G401.6 (cell line): ENCODE results near the gene VAV1.
A peak's percentile ranks its signal among the peaks of the same experiment; 100 is the strongest.
"Not testable (repeated sequence)": the region's sequence is repeated elsewhere in the genome, so short reads cannot be mapped to it uniquely, and the experiment has no call there.

Experiments
- FAIRE-seq: peaks from 2 replicates; lab custom pipeline; 2012; peaks lifted over from hg19 to GRCh38; lab: Jason Lieb, UNC

Gene VAV1

DNA sequence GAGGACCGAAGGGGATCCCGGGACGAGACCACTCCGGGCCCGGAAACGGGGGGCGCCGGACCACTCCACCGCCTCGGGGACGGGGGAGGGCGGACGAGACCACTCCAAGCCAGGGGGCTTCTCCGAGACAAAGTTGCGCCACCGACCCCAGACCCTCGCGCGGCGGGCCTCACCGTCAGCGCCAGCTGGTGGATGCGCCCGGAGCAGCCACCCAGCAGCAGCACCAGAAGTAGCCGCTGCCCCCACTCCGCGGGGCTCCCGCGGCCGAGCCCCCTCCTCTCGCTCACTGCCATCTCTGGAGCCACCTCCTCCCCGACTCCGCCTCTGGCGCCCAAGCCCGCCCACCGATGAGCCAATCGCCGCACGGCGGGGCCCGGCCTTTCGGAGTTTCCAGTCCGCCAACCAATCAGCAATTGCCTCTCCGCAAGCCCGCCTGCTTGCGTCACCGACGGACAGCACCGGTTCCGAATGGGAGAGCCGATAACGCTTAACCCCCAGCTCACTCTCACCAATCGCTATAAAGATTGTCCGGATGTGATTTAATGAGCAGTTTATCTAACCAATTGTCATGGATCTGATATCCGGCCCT, 35.1 kb upstream of the VAV1 start, which contains the start of gene GPR108:
Gene GPR108, minus strand, starts transcription at position 297 of the 589 bp plus-strand sequence. Its CDS starts 4 bp downstream, at position 293.
- FAIRE-seq = peak; percentile 100

DNA sequence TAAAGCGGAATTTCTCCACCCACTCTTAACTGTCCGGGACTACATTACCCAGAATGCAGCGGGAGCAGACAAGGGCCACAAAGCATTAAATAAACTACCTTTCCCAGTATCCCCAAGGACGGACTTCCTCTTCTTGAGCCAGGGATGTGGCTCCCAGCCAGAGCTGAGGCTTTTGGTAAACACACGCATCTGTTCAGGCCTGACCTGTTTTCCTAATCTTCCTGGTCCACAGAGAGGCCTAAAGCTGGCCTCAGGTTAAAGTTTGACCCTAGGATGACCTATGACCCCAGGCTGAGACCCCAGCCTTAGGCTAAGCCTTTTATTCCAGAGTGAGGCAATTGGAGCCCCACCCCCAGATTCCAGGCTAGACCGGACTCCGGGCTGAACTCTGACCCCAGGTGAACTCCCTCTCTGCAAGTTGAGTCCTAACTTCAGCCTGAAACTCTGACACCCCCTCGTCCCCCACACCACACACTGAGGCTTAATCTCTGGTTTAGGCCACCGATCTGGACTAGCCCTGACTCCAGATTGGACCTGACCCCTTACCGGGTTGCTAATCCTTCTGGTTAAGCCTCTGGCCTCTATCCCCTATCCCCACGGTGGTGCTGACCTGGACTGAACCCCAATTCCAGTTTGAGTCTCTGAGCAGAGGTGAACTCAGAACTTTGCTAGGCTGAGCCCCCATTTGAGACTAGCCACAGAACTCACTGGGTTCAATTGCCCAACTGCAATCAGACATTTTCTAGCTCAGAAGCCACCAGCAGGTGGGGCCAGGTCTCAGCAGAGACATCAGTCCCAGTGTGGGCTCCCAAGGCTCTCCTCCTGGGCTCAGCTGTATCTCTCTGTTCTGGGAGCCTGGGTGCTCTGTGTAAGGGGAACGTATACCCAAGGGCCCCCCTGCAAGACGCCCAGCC, 34.4 kb upstream of the VAV1 start:
- FAIRE-seq = peak; percentile 19

DNA sequence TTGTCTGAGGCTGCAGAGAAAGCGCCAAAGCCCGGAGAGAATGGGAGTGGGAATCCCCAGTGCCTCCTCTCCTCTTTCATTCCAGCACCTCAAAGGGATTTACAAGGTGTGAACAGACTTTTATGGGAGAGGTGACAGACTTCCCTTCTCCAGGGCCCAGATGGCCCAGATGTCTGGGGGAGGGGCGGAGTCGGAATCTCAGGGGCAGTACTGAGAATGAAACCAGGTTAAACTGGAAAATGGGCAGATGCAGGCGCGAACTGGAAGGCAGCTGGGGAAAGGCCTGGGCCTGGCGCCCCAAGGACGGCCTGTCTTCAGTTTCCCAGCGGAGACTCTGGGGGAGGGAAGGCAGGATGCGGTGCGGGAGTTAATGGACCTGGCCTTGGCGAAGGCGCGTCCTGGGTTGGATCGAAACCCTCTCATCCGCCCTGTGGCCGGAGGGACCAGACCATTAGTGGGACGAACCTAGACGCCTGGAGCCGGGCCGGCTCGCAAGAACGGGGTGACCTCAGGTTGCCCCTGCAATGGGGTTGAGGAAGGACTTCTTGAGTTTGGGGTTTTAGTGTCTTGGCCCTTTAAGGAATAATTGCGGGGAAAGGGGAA, 33.6 kb upstream of the VAV1 start:
- no peak for FAIRE-seq

DNA sequence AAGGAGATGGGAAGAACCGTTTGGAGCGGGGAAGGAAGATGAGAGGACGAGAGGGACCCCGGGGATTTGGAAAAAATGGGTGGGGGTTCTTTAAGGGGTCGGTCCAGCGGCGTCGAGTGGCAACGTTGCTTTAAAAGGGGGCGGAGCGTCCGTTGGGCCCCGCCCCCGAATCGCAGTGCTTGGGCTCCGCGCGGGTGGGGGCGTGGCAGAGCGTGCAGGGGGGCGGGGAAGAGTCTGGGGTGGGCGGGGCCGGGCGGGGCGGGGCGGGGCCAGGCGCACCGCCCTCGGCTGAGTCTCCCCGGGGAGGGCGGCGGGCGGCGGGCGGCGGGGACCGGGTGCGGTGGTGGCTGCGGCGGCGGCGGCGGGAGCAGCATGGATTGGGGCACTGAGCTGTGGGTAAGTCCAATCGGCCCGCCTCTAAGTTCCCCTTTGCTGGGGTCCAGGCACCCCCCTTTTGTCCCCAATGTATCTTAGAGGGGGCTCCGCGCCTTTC, 33.1 kb upstream of the VAV1 start, which contains the start of gene TRIP10:
Gene TRIP10, plus strand, starts transcription at position 291 of the 493 bp plus-strand sequence. Its CDS starts 82 bp downstream, at position 373.
- no peak for FAIRE-seq

DNA sequence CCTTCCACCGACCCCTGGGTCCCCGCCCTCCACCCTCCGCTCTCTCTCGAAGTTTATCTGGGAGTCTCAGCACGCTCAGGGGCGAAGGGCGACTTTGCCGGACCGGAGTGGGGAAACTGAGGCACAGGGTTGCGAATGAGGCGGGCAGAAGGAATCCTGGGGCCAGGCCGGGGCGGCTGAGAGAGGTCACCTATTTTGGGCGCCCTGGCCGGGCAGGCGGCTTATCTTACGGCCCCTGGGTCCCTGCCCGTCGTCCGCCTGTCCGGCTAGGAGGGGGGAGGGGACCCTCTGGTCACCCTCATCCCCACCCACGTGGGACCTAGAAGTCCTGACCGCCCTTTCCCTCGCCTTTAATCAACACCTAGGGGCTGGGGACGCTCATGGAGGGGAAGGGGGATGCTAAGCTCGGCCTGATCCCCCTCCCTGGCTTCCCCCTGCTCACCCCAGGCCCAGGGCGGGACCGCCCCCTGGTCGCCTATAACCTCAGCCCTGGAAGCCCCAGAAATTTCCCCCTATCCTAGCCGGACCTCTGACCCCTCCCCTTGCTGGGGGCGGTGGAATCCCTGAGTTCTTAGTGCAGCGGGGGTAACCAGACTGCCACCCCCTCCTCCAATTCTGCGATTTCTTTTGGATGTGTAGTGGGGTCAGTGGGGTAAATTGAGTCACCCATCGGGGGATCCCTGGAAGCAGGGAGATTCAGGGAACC, 32.5 kb upstream of the VAV1 start:
- no peak for FAIRE-seq

DNA sequence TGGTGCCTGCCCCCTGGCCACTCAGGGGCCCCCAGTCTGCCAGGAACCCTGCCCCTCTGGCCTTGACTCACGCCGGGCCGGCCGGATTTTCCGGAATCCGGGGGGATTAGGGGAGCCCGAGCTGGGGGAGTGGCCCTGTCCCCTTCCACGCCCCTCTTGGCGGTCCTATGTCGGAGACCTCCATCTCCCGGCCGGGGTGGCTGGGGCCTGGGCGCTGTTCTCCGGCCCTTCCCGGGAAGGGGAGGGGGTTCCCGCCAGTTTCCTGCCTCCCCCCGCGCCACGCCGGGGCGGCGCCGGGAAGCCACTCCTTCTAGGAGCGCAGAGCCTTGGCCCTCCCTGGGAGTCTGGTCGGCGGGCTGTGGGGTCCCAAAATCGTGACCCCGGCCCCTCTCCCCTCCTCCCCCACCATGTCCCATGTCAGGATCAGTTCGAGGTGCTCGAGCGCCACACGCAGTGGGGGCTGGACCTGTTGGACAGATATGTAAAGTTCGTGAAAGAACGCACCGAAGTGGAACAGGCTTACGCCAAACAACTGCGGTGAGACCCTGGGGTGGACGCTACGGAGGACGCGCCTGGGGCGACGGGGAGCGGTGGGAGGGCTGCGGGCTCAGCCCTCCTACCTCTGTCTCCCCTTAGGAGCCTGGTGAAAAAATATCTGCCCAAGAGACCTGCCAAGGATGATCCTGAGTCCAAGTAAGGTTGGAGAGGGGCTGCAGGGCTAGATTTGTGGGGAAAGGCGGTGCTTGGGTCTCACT, 31.7 kb upstream of the VAV1 start:
- no peak for FAIRE-seq

DNA sequence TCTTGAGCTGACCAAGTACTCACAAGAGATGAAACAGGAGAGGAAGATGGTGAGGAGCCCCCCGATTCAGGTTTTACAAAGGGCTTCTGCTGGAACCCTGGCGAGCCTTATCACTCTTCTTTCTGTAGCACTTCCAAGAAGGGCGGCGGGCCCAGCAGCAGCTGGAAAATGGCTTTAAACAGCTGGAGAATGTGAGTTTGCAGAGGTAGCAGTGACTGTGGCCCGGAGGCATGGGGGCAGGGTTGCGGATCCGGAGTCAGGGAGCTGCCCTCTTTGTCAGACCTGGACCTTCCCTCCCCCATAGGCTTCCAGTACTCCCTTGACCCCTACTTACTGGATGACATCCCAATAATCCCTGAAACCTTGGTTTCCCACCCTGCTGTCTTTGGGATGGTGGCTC, 29.4 kb upstream of the VAV1 start:
- FAIRE-seq = no peak

DNA sequence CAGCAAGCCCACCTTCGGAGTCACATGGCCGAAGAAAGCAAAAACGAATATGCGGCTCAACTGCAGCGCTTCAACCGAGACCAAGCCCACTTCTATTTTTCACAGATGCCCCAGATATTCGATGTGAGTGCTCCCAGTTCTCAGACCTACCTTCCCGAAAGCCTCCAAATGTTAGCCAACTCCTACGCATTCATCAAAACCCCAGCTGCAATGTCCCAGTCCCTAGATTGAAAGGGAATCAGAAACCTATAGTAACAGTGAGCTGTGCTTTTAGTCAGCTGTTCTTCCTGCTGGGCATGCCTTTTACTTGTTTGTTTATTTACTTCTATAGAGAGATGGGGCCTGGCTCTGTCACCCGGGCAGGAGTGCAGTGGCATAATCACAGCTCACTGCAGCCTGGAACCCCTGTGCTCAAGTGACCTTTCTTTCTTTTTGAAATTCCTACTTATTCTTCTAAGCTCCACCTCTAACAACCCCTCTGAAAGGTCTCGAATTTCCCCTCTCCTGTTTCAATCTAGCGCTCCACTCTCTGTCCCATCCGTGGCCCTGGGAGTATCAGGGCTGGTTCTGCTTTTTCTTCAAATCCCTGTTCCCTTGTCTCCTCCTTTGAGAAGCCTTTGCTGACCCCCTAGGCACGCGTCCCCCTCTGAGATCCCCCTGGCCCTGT, 28.7 kb upstream of the VAV1 start:
- no peak for FAIRE-seq

DNA sequence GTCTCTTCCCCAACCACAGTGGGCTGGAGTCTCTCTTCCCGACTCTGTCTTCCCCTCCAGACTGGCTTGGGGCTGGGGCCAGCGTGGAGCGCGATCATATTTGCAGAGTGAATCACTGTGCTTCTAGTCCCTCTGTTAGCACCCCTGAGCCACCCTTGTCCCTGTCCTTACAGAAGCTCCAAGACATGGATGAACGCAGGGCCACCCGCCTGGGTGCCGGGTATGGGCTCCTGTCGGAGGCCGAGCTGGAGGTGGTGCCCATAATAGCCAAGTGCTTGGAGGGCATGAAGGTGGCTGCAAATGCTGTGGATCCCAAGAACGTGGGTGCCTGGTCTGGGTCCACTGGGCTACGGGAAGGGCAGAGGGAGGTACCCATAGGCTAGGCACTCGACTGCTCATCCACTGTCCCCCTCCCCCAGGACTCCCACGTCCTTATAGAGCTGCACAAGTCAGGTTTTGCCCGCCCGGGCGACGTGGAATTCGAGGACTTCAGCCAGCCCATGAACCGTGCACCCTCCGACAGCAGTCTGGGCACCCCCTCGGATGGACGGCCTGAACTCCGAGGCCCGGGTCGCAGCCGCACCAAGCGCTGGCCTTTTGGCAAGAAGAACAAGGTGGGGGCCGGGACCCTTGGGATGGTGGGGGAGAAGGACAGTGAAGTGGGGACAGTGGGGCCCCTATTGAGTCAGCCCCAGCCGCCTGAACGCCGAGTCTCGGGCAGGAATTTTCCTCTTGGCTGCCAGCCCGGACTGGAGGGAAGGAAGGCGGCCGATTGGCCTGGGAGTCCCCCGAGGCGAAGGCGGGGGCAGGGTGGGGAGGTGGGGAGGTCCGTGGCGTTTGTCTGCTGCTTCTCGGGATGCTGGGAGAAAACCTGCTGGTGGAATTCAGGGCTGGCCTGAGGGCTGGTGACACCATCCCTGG, 27.9 kb upstream of the VAV1 start:
- FAIRE-seq = no peak

DNA sequence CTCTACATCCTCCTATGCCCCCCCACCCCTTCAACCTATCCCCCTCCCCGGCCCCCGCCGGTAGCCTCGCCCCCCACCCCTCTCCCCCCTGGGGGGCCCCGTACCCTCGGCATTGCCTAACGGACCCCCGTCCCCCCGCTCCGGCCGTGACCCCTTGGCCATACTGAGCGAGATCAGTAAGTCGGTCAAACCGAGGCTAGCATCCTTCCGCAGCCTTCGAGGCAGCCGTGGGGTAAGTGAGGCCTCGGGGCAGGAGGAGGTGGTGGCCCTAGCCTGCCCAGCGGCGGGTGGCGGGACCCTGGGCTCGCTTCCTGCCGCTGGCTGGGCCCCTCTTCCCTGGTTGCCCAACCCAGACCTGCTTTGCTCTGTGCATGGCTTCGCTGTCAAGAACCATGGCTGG, 26.5 kb upstream of the VAV1 start:
- no peak for FAIRE-seq

DNA sequence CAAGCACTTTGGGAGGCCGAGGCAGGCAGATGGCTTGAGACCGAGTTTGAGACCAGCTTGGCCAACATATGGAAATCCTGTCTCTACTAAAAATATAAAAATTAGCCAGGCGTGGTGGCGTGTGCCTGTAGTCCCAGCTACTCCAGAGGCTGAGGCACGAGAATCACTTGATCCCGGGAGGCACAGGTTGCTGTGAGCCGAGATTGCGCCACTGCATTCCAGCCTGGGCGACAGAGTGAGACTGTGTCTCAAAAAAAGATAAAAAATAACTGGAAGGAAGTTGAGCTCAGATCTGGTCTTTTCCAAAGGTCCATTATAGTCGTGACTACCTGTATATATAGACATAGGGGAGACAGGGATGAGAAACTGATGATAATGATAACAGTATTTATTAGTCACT, 24.0 kb upstream of the VAV1 start:
- FAIRE-seq = not testable (repeated sequence)

DNA sequence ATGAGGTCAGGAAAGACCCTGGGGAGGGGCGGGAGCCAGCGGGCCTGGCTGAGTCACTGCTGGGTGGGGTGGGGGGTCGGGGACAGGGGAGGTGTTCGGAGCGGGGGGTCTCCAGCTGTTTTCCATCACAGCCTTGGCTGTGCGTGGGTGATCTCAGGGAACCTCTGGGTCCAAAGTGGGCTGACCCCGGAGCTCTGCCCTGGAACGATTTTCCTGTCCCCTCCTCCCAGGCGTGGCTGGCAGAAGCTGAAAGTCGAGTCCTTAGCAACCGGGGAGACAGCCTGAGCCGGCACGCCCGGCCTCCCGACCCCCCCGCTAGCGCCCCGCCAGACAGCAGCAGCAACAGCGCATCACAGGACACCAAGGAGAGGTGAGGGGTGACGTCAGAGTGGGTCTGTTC, 22.4 kb upstream of the VAV1 start:
- FAIRE-seq = no peak

DNA sequence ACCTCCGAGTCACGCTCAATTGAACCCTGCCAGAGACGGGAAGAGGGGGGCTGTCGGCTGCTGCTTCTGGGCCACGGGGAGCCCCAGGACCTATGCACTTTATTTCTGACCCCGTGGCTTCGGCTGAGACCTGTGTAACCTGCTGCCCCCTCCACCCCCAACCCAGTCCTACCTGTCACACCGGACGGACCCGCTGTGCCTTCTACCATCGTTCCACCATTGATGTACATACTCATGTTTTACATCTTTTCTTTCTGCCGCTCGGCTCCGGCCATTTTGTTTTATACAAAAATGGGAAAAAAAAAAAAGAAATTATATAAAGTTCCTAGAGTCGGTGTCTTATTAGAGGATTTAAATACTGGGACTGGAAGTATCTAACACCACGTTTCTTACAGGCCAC, 21.3 kb upstream of the VAV1 start:
- no peak for FAIRE-seq

DNA sequence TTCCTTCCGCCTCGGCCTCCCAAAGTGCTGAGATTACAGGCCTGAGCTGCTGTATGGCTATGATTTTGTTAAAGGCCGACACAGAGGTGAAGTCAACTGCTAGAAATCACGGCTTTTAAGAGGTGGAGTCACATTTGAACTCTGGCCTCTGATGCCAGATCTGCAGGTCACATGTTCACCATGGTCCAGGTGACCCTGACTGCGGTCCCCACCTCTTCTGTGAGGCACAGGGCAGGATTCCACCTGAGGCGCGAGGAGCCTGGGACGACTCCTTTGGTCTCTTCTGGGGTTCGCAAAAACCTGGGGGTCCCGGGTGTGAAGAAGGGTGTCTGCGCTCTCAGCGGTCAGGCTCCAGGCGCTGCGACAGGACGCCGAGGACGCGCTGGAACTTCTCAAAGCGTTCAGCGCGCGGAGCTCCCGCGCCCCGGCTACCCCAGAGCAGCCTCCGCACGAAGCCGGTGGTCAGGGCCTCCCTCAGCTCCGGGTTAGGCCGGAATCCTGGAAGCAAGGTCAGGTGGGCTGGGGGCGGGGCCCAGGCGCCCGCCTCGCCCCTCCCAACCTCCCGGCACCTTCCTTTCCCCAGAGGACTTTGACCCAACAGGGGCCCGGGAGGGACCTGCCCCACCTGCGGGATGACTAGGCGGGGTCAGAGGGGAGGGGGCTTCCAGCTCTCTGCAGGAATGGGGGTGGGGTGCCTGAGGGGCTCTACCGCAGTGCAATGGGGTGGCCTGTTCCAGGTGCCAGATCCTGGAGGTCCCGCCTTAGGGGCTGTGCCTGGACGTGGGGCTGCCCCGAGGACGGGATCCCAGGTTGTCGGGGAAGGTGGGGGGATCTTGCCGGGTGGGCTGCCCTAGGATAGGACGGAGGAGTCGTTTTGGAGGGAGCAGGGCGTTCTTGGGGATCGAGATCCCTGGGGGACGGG, 20.0 kb upstream of the VAV1 start:
- FAIRE-seq = peak; percentile 65

DNA sequence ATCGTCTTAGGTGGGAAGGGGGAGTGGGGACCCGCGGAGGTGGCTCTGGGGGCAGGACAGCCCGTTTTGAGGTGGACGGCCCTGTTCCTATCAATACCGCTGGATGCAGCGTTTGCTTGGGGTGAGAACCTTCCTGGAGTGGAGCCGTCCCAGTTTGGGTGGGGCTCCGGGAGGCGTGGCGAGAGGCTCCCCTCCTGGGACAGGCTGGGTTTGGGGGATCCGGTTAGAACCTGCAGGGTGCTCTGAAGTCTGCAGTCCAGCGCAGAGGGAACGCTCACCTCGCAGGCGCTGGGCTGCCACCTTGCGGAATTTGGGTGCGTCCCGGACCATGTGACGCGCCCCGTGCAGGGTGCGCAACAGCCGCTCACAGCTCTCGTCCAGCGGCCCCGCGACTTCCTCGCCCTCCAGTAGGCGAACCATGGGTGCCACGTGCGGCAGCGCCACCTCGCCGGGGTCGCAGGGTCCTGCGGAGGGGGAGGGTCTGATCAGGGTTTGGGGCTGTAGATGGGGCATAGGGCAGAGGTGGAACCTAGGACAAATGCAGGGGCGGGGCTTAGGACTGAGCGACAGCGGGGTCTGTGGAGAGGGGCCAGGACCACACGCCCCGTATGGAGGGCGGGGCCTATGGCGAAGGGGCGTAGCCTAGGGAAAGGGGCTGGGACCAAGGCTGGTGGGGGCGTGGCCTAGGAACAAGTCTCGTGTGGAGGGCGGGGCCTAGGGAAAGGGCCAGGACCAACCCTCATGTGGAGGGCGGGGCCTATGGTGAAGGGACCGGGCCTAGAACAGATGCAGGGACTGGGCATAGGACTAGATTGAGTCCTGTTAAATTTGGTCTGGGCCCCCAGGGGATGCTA, 19.1 kb upstream of the VAV1 start:
- FAIRE-seq = peak; percentile 99

DNA sequence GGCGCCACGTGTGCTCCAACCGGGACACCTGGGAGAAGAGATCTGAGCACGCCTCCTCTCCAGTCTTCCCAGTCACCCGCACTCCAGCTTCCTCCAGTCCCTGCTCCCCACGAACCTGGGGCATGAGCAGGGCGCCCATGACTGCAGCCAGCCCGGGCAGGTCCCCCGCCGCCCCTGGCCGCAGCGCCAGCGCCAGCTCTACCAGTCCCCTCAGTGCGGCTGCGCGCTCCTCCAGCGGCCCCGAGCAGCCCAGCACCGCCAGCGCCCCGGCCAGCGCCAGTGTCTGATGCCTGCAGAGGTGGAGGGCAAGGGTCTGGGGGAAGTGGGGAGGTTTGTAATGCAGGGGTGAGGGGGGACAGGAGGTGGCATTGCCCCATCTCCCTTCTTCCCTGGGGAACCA, 18.4 kb upstream of the VAV1 start:
- FAIRE-seq = no peak

DNA sequence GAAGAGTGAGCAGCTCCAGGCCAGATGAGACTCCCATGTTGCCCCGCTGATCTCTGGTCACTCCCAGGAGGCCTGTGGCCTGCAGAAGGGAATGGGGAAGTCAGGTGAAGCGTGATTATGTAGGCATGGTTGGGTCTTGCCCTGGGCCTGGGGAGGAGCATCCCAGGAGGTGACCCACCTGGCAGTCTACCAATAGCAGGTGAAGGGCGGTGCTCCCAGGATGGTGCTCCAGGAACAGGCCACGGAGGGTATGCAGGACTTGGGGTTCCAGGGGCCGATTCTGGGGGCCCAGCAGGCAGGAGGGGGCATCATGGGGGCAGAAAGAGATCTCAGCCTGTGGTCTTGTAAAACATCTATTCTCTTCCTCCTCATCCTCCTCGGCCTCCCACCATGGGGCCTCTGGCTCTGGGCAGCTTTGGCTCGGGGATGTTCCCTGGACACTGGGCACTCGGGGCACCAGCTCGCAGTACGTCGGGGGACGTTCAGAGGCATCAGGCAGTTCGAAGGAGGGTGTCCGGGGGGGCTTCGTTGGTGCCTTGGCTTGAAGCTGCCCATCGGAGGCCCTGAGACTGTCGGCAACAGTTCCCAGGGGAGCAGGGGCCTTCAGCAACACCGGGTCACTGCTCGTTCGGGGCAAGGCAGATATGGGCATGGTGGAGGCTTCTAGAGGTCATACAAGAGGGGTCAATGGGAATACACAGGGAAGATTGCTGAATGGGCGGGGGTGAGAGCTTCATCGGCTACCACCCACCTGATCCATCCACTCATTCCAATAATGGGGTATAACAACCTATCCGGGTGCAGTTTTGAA, 17.6 kb upstream of the VAV1 start:
- no peak for FAIRE-seq
